HG03175 (cell line): ENCODE measurements around the gene PAXX.
A peak's percentile ranks its signal among the peaks of the same experiment; 100 is the strongest.
"Not testable (repeated sequence)": the region's sequence is repeated elsewhere in the genome, so short reads cannot be mapped to it uniquely, and the experiment has no call there.

ENCODE experiments used
- ATAC-seq: cut with Tn5 transposase; IDR thresholded peaks from one replicate; pipeline ENCODE4 v1.9.1; 2021; ENCODE audit warnings: mild to moderate bottlenecking, moderate library complexity; ENCODE audit not compliant: unreplicated experiment

Gene PAXX

GRCh38 chr9:137029058-137029936 lies 37.1 kb downstream of the PAXX start:
- ATAC-seq: peak; percentile 27

- ATAC-seq: no peak
These were observed 37.8 kb downstream of the PAXX start for GRCh38 chr9:137030006-137030405.

- peak; percentile 19 for ATAC-seq
These were observed 38.6 kb downstream of the PAXX start for GRCh38 chr9:137030538-137031527.

GRCh38 chr9:137031904-137032640 lies 39.9 kb downstream of the PAXX start, which contains the start of gene FUT7:
FUT7 (minus strand) TSS chr9:137032088; CDS start chr9:137031991, 97 bp downstream.
- ATAC-seq: no peak

- no peak for ATAC-seq
These were observed 40.6 kb downstream of the PAXX start for GRCh38 chr9:137032858-137033257.

GRCh38 chr9:137033481-137033880 lies 41.3 kb downstream of the PAXX start:
- ATAC-seq: not testable (repeated sequence)

- ATAC-seq: no peak
These were observed 42.0 kb downstream of the PAXX start for GRCh38 chr9:137034039-137034708.

- ATAC-seq: peak; percentile 60
These were observed 42.7 kb downstream of the PAXX start for GRCh38 chr9:137034709-137035506.

GRCh38 chr9:137035507-137035834 lies 43.2 kb downstream of the PAXX start:
- no peak for ATAC-seq

GRCh38 chr9:137035937-137036336 lies 43.7 kb downstream of the PAXX start:
- ATAC-seq: no peak

GRCh38 chr9:137037035-137037434 lies 44.8 kb downstream of the PAXX start:
- no peak for ATAC-seq

GRCh38 chr9:137037483-137037882 lies 45.3 kb downstream of the PAXX start:
- ATAC-seq: no peak

GRCh38 chr9:137038916-137039315 lies 46.7 kb downstream of the PAXX start:
- ATAC-seq: no peak

GRCh38 chr9:137039611-137040366 lies 47.6 kb downstream of the PAXX start:
- ATAC-seq: no peak

GRCh38 chr9:137040568-137040967 lies 48.3 kb downstream of the PAXX start:
- ATAC-seq: no peak

GRCh38 chr9:137041124-137041523 lies 48.9 kb downstream of the PAXX start:
- ATAC-seq: no peak

- no peak for ATAC-seq
These were observed 50.8 kb downstream of the PAXX start for GRCh38 chr9:137042751-137043727.
